ENCODE data around the gene CNTNAP2. TPM values are rescaled to one million over a fixed set of nuclear protein-coding genes. Genes with fewer than 3 reads are reported as not detected.

The CNTNAP2 gene
- total and polyA plus RNA-seq, 2 of the 8 experiments (the other 6 are each of a cell fraction or from before 2014, with no cell fraction given), result 27.9 to 71.0 TPM

GRCh38 chr7:148149730-148150129 is 2033.1 kb downstream of the CNTNAP2 start:
- H3K56ac ChIP-seq (replicated peaks; ENCODE audit: insufficient read length, low read depth, low read length), result no peak overlapping the region
- no peak overlapping the region for H2BK15ac ChIP-seq (ENCODE audit: low read length)
- WGBS, 2 experiments (ENCODE audit: extremely low coverage in 1 of 2, insufficient coverage in 1 of 2, insufficient read length in 1 of 2, insufficient replicate concordance in 2 of 2, low coverage in 1 of 2, low lambda C conversion rate in 2 of 2, missing lambda C conversion rate in 1 of 2), result 94% methylated on average over 3 of the region's 3 CpGs; no CpG with 5 or more reads in 1 of the 2 experiments
- no peak for FAIRE-seq
- H2BK20ac ChIP-seq (ENCODE audit: low read length), result no peak overlapping the region
- no peak overlapping the region for H2BK5ac ChIP-seq (ENCODE audit: low read depth, low read length)
- H3K23me2 ChIP-seq (ENCODE audit: low read depth, low read length), result no peaks in the 10 kb centered on the region
- no peaks in the 10 kb centered on the region for H3K27me3 ChIP-seq (replicated peaks in 1 of 4; ENCODE audit: control insufficient read depth in 3 of 4, extremely low read depth in 1 of 4, insufficient read depth in 3 of 4, low read length in 3 of 4)
- no peaks in the 10 kb centered on the region for H3K79me1 ChIP-seq (ENCODE audit: low read depth, low read length)
- no peak overlapping the region for H3K18ac ChIP-seq (ENCODE audit: extremely low read depth, low read length)
- H3K36me3 ChIP-seq (ENCODE audit: control insufficient read depth in 2 of 4, insufficient read depth in 4 of 4, low read length in 3 of 4), result no peaks in the 10 kb centered on the region
- H3K4me2 ChIP-seq (ENCODE audit: insufficient read depth in 1 of 2, low read depth in 2 of 2, low read length in 2 of 2), result no peak overlapping the region
- peaks cover 3 to 4% of the 10 kb centered on the region in 2 experiments; a peak in 1 of 4 replicates for H3K9me3 ChIP-seq (ENCODE audit: insufficient read depth in 2 of 2, low read depth in 1 of 2, low read length in 1 of 2)
- H3K79me2 ChIP-seq (ENCODE audit: control insufficient read depth in 1 of 2, insufficient read depth in 2 of 2, low read length in 2 of 2), result no peaks in the 10 kb centered on the region
- no peak overlapping the region for H3K4me3 ChIP-seq (ENCODE audit: extremely low read depth in 1 of 4, insufficient read depth in 2 of 4, low read depth in 3 of 4, low read length in 4 of 4)
- no peak overlapping the region for H2BK12ac ChIP-seq (ENCODE audit: low read depth, low read length)
- H4K91ac ChIP-seq (replicated peaks; ENCODE audit: insufficient read length, low read length), result no peak overlapping the region
- H4K8ac ChIP-seq (ENCODE audit: extremely low read depth, insufficient read depth, low read length), result no peak overlapping the region
- H3K4me1 ChIP-seq (replicated peaks in 1 of 4; ENCODE audit: control insufficient read depth in 3 of 4, insufficient read depth in 4 of 4, low read length in 3 of 4), result no peaks in the 10 kb centered on the region
- H3K23ac ChIP-seq (ENCODE audit: insufficient read length), result no peak overlapping the region
- DNase-seq (ENCODE audit: low read depth in 1 of 2, low spot score in 2 of 2), result no peak
- ChIA-PET POLR2A (ENCODE audit: partially characterized antibody) (no interaction called here), CTCF (ENCODE audit: partially characterized antibody) (no interaction called here)
- no peak overlapping the region for H3K27ac ChIP-seq (ENCODE audit: low read depth, low read length)
- H2AK5ac ChIP-seq (ENCODE audit: low read depth, low read length), result no peak overlapping the region
- no peak overlapping the region for H2BK120ac ChIP-seq (replicated peaks; ENCODE audit: low read depth, low read length)
- no peak overlapping the region for H3K14ac ChIP-seq (ENCODE audit: insufficient read length)
- TF ChIP-seq MAFK (IDR thresholded peaks at IDR 0.05; ENCODE audit: low read depth, low read length), result peak; percentile 93
- TF ChIP-seq FOSL1 (IDR thresholded peaks at IDR 0.05; ENCODE audit: insufficient read depth, low read depth, low read length), result no peak
- no peak for TF ChIP-seq TCF12 (IDR thresholded peaks at IDR 0.05; ENCODE audit: low read depth, low read length)
- no peaks in the 10 kb centered on the region for H4K20me1 ChIP-seq (replicated peaks in 1 of 2; ENCODE audit: control insufficient read depth in 1 of 2, insufficient read depth in 2 of 2, low read length in 2 of 2)
- no peak overlapping the region for H2AFZ ChIP-seq (ENCODE audit: low read length)
- no peak overlapping the region for H4K5ac ChIP-seq (ENCODE audit: insufficient read length, low read depth, low read length)
- no peak overlapping the region for H3K9ac ChIP-seq (replicated peaks in 1 of 4; ENCODE audit: extremely low read depth in 1 of 4, low read depth in 3 of 4, low read length in 3 of 4)
- H3K4ac ChIP-seq (replicated peaks; ENCODE audit: insufficient read length, low read depth, low read length), result no peak overlapping the region
